Measurements from ENCODE around the gene LAMC1. TPM values are rescaled to one million over a fixed set of nuclear protein-coding genes. Genes with fewer than 3 reads are reported as not detected.

The LAMC1 gene
- total and polyA plus RNA-seq, 10 of the 15 experiments (the other 5 are each of a cell fraction or from before 2014, with no cell fraction given): 4.6 to 51.4 (median 25.6) TPM

DNA sequence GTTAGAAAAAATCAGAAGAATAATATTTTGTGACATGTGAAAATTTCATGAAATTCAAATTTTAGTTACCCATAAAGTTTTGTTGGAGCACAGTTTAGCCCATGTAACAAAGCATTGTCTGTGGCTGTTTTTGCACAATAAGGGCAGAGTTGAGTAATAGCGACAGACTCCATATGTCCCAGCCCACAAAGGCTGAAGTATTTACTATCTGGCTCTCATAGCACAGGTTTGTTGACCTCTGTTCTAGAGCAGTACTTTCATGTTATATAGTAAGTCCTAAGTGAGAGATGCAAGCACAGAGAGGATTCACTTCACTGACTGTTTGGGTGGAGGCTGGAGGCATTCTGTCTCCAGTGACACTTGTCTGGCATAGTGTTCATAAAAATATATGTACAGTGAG, 6.8 kb downstream of the LAMC1 start:
- POLR2A ChIA-PET: interaction anchor here (1.5 to 1.6 kb wide), 2 partner anchors 40 to 195 kb away, joined by 3 read pairs; no protein-coding TSS in a partner anchor
- Histone ChIP-seq H3K4me3 (no peak overlapping the region), H3K36me3 (ENCODE audit: control insufficient read depth in 2 of 2, insufficient read depth in 2 of 2, low read length in 1 of 2) (no peaks in the 10 kb centered on the region), H3K79me2 (ENCODE audit: control insufficient read depth, insufficient read depth, low read length) (peaks cover 35% of the 10 kb centered on the region), H4K20me1 (ENCODE audit: control insufficient read depth, insufficient read depth) (no peaks in the 10 kb centered on the region), H3K27ac (ENCODE audit: control insufficient read depth, insufficient read depth) (no peak overlapping the region), H3K27me3 (replicated peaks in 1 of 2; ENCODE audit: control insufficient read depth in 2 of 2, insufficient read depth in 2 of 2, low read length in 1 of 2) (no peaks in the 10 kb centered on the region), H3K9ac (ENCODE audit: control insufficient read depth, insufficient read depth, low read length) (no peak overlapping the region), H3K9me3 (replicated peaks; ENCODE audit: control insufficient read depth, insufficient read depth, low read length) (no peaks in the 10 kb centered on the region), H3K4me1 (ENCODE audit: control insufficient read depth, insufficient read depth, low read length) (peaks cover 36% of the 10 kb centered on the region), H3K4me2 (ENCODE audit: control insufficient read depth, insufficient read depth) (peak overlapping the region; percentile 23; the same call in 1 of the 2 replicates), H2AFZ (ENCODE audit: control insufficient read depth, low read depth, low read length) (no peak overlapping the region)
- RAD21 ChIA-PET (ENCODE audit: unreplicated experiment): interaction anchor here (0.9 to 4.5 kb wide), 3 partner anchors 14 to 67 kb away, joined by 5 to 30 read pairs (median 5); no protein-coding TSS in a partner anchor
- CTCF ChIA-PET: interaction anchor here (2.2 to 2.4 kb wide), 2 partner anchors 14 to 42 kb away, joined by 8 to 14 read pairs; no protein-coding TSS in a partner anchor
- in situ Hi-C loops (cut with MboI) (no loop called here), intact Hi-C loops (cut with micrococcal nuclease; ENCODE audit: unreplicated experiment) (no loop called here)
- 100% methylated on average over 1 of the region's 1 CpG for WGBS (ENCODE audit: insufficient coverage, insufficient replicate concordance, low lambda C conversion rate, missing lambda C conversion rate)
- FAIRE-seq (peak; percentile 38), DNase-seq (ENCODE audit: low read depth, low spot score) (no peak), ATAC-seq (peak; percentile 30)
- no TSS peak for BruUV-seq (replicated peaks)
- peak; percentile 9; the same call in 1 of the 2 replicates for TF ChIP-seq ATF7 (IDR thresholded peaks at IDR 0.05; ENCODE audit: low read depth)
- no peak for TF ChIP-seq ESRRA (IDR thresholded peaks at IDR 0.05; ENCODE audit: low read length)
- TF ChIP-seq, protein P1, sequence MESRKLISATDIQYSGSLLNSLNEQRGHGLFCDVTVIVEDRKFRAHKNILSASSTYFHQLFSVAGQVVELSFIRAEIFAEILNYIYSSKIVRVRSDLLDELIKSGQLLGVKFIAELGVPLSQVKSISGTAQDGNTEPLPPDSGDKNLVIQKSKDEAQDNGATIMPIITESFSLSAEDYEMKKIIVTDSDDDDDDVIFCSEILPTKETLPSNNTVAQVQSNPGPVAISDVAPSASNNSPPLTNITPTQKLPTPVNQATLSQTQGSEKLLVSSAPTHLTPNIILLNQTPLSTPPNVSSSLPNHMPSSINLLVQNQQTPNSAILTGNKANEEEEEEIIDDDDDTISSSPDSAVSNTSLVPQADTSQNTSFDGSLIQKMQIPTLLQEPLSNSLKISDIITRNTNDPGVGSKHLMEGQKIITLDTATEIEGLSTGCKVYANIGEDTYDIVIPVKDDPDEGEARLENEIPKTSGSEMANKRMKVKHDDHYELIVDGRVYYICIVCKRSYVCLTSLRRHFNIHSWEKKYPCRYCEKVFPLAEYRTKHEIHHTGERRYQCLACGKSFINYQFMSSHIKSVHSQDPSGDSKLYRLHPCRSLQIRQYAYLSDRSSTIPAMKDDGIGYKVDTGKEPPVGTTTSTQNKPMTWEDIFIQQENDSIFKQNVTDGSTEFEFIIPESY (IDR thresholded peaks at IDR 0.05): no peak
- TF ChIP-seq, protein P2, sequence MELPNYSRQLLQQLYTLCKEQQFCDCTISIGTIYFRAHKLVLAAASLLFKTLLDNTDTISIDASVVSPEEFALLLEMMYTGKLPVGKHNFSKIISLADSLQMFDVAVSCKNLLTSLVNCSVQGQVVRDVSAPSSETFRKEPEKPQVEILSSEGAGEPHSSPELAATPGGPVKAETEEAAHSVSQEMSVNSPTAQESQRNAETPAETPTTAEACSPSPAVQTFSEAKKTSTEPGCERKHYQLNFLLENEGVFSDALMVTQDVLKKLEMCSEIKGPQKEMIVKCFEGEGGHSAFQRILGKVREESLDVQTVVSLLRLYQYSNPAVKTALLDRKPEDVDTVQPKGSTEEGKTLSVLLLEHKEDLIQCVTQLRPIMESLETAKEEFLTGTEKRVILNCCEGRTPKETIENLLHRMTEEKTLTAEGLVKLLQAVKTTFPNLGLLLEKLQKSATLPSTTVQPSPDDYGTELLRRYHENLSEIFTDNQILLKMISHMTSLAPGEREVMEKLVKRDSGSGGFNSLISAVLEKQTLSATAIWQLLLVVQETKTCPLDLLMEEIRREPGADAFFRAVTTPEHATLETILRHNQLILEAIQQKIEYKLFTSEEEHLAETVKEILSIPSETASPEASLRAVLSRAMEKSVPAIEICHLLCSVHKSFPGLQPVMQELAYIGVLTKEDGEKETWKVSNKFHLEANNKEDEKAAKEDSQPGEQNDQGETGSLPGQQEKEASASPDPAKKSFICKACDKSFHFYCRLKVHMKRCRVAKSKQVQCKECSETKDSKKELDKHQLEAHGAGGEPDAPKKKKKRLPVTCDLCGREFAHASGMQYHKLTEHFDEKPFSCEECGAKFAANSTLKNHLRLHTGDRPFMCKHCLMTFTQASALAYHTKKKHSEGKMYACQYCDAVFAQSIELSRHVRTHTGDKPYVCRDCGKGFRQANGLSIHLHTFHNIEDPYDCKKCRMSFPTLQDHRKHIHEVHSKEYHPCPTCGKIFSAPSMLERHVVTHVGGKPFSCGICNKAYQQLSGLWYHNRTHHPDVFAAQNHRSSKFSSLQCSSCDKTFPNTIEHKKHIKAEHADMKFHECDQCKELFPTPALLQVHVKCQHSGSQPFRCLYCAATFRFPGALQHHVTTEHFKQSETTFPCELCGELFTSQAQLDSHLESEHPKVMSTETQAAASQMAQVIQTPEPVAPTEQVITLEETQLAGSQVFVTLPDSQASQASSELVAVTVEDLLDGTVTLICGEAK (IDR thresholded peaks at IDR 0.05; ENCODE audit: borderline replicate concordance): peak; percentile 83; the same call in 1 of the 2 replicates
- SMC1A ChIA-PET (ENCODE audit: uncharacterized antibody, unreplicated experiment): interaction anchor here (3.4 to 4.9 kb wide), 2 partner anchors 17 to 41 kb away, joined by 39 to 67 read pairs; no protein-coding TSS in a partner anchor
